ENCODE results near the gene SMCO1.

Gene SMCO1

GRCh38 chr3:196514913-196515621 is at the start of gene SMCO1:
Gene SMCO1 (minus strand): TSS chr3:196515346. CDS start chr3:196515209, 137 bp downstream.
- Histone ChIP-seq H2AFZ (ENCODE audit: low read depth, low read length, severe bottlenecking) (no peak within 1 kb of the TSS), H3K79me2 (ENCODE audit: insufficient read depth, low read length) (no peaks in the 10 kb centered on the region), H3K4me3 (ENCODE audit: insufficient read depth, low read length, poor library complexity, severe bottlenecking) (no peak within 1 kb of the TSS), H3F3A (ENCODE audit: insufficient read depth) (no peaks in the 10 kb centered on the region), H3K9me2 (replicated peaks; ENCODE audit: insufficient read depth, low read length) (no peaks in the 10 kb centered on the region), H3K4me2 (ENCODE audit: low read depth, low read length, poor library complexity, severe bottlenecking) (no peak within 1 kb of the TSS), H3K27ac (ENCODE audit: low read depth, low read length) (no peak within 1 kb of the TSS), H3K27me3 (ENCODE audit: low read length) (no peaks in the 10 kb centered on the region), H3K36me3 (ENCODE audit: low read length) (no peaks in the 10 kb centered on the region), H3K9ac (ENCODE audit: low read length) (no peak within 1 kb of the TSS), H3K9me3 (ENCODE audit: insufficient read depth, low read length) (peaks cover 23% of the 10 kb centered on the region; the same call in 1 of the 2 replicates), H4K20me1 (ENCODE audit: low read depth, low read length) (no peaks in the 10 kb centered on the region)
- TF ChIP-seq EZH2phosphoT487 (conservative IDR thresholded peaks at IDR 0.05; ENCODE audit: low read length) (no peak), CTCF (IDR thresholded peaks at IDR 0.05; ENCODE audit: insufficient read depth, low read length, poor library complexity, severe bottlenecking) (no peak)

- no peak overlapping the region for H3K9ac ChIP-seq (ENCODE audit: low read length)
- TF ChIP-seq CTCF (IDR thresholded peaks at IDR 0.05; ENCODE audit: insufficient read depth, low read length, poor library complexity, severe bottlenecking) (no peak), EZH2phosphoT487 (conservative IDR thresholded peaks at IDR 0.05; ENCODE audit: low read length) (no peak)
- peaks cover 26% of the 10 kb centered on the region for H3K79me2 ChIP-seq (ENCODE audit: insufficient read depth, low read length)
- H3K27me3 ChIP-seq (ENCODE audit: low read length), result no peaks in the 10 kb centered on the region
- H3K27ac ChIP-seq (ENCODE audit: low read depth, low read length), result no peak overlapping the region
- H3K4me2 ChIP-seq (ENCODE audit: low read depth, low read length, poor library complexity, severe bottlenecking), result no peak overlapping the region
- H3K36me3 ChIP-seq (ENCODE audit: low read length), result peaks cover 4% of the 10 kb centered on the region; the same call in 1 of the 2 replicates
- no peaks in the 10 kb centered on the region for H4K20me1 ChIP-seq (ENCODE audit: low read depth, low read length)
- no peaks in the 10 kb centered on the region for H3F3A ChIP-seq (ENCODE audit: insufficient read depth)
- no peak overlapping the region for H3K4me3 ChIP-seq (ENCODE audit: insufficient read depth, low read length, poor library complexity, severe bottlenecking)
- H2AFZ ChIP-seq (ENCODE audit: low read depth, low read length, severe bottlenecking), result no peak overlapping the region
- no peaks in the 10 kb centered on the region for H3K9me2 ChIP-seq (replicated peaks; ENCODE audit: insufficient read depth, low read length)
- H3K9me3 ChIP-seq (ENCODE audit: insufficient read depth, low read length), result no peaks in the 10 kb centered on the region
Observed at GRCh38 chr3:196563721-196564225, 48.6 kb upstream of the SMCO1 start.

- no peak overlapping the region for H3K4me3 ChIP-seq (ENCODE audit: insufficient read depth, low read length, poor library complexity, severe bottlenecking)
- H3K9me3 ChIP-seq (ENCODE audit: insufficient read depth, low read length), result no peaks in the 10 kb centered on the region
- no peaks in the 10 kb centered on the region for H3K9me2 ChIP-seq (replicated peaks; ENCODE audit: insufficient read depth, low read length)
- no peak overlapping the region for H3K27ac ChIP-seq (ENCODE audit: low read depth, low read length)
- H3K79me2 ChIP-seq (ENCODE audit: insufficient read depth, low read length), result peaks cover 10% of the 10 kb centered on the region; the same call in 1 of the 2 replicates
- H3K9ac ChIP-seq (ENCODE audit: low read length), result no peak overlapping the region
- H4K20me1 ChIP-seq (ENCODE audit: low read depth, low read length), result no peaks in the 10 kb centered on the region
- no peak overlapping the region for H2AFZ ChIP-seq (ENCODE audit: low read depth, low read length, severe bottlenecking)
- H3K27me3 ChIP-seq (ENCODE audit: low read length), result no peaks in the 10 kb centered on the region
- H3F3A ChIP-seq (ENCODE audit: insufficient read depth), result no peaks in the 10 kb centered on the region
- TF ChIP-seq EZH2phosphoT487 (conservative IDR thresholded peaks at IDR 0.05; ENCODE audit: low read length) (no peak), CTCF (IDR thresholded peaks at IDR 0.05; ENCODE audit: insufficient read depth, low read length, poor library complexity, severe bottlenecking) (no peak)
- H3K36me3 ChIP-seq (ENCODE audit: low read length), result peaks cover 4% of the 10 kb centered on the region; the same call in 1 of the 2 replicates
- H3K4me2 ChIP-seq (ENCODE audit: low read depth, low read length, poor library complexity, severe bottlenecking), result no peak overlapping the region
Observed at GRCh38 chr3:196559826-196560225, 44.7 kb upstream of the SMCO1 start.
